NCI-H446 treated with DMSO at 0.1 percent for 48 hours (cell line): ENCODE measurements around the gene PARP3.

Source experiments
- DNase-seq: peaks from one replicate; lab custom pipeline; 2025; lab: John Stamatoyannopoulos, UW

The PARP3 gene

DNA sequence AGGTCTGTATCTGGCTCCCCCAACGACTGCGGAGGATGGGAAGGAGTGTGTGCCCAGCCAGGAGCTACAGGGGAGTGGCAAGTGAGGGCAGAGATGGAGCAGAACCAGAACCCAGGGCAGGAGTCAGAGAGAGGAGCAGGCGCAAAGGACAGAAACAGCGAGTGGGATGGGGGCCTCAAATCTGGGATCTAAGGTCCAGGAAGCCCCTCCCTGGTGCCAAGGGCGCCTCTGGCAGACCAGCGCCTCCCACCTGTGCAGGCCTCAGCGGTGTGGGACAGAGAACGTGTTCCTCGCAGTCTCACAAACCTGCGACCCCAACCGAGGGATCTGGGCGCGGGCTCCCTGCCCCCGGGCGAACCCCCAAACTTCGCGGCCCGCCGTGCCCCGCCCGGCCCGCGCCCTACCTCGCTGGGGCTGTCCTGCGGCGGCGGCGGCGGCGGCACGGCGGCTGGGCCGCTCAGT is 24.8 kb downstream of the PARP3 start:
- DNase-seq = no peak

DNA sequence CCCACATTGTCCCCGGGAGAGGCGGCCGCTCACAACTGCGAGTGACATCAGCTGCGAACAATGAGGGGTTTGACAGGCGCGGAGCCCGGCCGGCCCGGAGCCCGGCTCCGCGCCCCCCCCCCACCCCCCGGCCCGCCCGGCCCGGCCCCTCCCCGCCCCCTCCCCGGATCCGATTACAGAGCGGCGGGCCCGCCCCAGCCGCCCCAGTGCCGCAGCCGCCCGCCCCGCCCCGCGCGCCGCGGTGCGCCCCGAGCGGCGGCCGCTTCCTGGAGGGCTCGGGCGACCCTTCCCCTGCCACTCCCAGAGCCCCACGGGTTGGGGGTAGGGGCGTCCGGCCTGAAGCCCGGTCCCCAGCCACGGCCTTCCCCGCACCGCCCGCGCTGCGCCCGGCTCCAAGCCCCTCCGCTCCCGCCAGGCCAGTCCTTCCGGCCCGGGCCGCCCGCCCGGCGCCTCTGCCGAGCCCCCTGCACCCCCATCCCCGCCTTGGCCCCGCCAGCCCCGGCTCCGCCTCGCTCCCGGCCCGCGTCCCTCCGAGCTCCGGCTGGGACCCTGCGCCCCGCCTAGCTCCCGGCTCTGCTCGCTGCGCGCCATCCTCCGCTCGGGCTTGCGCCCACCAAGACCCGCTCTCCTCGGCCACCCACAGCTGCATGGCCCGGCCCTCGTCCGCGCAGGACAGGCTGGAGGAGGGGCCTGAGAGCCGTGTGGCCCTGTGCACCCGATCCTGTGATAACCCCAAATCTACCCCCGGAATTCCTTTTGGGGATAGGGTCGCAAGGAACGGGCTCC is 25.4 kb downstream of the PARP3 start, which contains the start of gene PCBP4:
Gene PCBP4 (minus strand): TSS at position 71 of the 786 bp plus-strand sequence. CDS start 6,214 bp downstream, outside the sequence.
- DNase-seq = no peak

DNA sequence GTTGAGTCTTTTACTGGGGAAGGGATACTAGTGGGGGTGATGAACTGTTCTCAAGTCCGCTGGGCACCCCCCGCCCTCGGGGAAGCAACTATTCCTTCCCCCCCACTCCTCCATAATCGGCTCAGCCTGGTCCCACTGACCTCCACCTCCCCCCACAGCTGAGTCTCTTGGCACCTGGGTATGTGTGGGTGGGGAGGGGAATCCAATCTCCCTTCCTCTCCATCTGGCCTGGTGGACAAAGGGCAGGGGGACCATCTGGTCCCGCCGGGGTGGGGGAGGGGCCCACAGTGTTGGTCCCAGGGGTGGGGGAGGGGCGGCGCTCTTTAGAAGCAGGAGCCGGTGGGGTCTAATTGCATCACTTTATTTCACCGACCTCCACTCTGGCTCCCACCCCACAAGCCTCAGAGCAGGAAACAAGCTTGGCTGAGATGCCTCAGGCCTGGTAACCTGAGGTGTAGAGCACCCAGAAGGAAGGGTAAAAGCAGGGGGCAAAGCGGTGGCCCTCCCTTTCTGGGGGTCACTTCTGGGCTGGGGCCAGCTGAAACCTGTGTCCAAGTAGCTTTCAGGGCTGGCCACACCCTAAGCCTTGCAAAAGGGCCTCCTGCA is 26.1 kb downstream of the PARP3 start:
- DNase-seq = no peak

DNA sequence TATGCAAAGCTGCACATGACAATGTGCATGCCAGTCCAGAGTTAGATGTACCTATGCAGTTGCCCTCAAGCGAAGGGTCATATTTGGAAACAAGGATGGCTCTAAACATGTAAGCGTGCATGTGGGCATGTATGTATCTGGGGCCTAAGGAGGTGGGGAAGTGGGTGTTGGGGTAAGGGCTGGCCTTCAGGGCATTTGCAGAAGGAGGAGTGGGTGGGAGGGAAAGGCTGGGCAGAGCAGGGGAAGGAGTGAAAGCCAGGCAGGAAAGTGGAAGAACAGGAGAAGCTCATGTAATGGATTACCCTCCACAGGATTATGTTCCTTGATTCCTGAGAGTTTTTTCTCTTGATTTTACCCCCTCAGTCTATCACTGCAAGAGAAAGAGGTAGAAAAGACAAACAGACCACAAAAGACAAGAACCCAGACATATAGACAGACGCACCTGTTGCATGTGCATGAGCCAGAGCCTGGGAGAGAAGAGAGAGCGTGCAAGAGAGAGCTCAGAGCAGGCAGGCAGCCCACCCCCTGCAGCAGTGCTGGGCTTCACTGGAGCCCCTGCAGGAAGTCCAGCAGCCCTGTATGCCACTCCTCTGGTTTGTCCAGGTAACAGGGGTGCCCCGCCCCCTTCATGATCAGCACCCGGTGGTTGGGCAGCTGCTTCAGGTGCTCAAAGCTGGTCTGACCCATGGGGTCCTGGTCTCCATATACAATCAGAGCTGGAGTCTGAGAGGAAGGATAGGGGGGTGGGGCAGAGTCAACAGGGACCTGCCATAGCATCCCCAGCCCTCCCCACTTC is 26.9 kb downstream of the PARP3 start:
- DNase-seq = no peak

DNA sequence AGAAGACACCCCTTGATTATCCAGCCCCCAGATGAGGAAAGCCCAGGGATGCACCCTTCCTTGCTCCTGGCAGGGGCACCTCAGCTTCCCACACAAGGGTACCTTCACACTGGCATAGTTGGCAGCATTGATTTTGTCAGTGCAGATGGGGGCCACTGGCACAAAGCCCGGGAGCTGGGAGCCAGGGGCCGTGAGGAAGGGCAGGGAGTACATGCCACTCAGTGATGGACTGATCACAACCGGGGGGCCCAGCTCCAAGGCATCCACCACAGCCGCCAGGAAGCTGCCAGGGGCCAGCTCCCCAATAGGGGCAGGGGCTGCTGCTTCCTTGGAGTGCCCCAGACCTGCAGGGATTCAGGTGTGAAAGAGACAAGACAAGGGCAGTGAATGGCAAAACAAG is 27.7 kb downstream of the PARP3 start:
- DNase-seq = no peak

DNA sequence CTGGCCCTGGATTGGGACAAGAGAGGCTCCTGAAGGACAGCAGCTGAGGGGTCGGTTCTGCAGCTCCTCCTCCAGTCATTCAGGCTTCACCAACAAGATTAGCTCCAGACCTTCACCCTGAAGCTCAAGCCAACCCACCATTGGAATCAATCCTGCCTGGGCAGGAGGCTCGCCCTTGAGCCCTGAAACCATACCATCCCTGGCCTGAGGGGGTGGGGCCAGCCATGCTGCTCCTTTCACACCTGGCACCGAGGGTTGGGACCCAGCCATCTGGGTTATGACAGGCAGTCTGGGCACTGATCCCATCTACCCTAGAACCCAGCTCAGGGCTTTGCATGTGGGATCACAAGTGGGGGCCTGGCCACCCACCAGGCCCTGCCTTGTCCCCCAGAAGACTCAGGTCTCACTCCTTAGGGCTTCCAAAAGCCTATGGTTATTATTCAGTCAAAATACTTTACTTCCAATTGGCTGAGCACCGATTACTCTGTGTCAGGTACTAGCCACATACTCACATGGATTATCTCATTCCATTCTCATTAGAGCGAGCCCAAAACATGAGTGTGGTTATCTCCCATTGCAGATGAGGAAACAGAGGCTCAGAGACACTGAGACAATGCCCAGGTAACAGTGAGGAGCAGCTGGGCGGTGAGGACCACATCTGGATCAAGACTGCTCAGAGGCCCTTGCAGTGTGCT is 28.6 kb downstream of the PARP3 start:
- DNase-seq = no peak

DNA sequence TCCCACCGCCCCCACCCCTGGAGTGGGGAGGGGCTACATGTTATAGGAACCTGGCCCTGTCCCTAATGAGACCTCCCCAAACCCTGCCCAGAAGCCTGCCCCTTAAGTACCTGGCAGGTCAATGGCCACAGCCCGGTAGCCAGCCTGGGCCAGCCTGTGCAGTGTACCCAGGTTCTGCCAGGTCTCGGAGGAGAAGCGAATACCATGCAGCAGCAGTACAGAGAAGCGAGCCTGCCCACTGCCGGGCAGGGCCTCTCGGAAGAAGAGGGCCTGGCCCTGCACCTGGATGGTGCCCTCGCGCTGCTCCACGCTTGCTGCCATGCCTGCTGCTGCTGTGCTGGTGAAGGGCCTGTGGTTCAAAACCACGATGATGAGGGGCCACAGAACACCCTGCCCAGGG is 29.2 kb downstream of the PARP3 start:
- no peak for DNase-seq

DNA sequence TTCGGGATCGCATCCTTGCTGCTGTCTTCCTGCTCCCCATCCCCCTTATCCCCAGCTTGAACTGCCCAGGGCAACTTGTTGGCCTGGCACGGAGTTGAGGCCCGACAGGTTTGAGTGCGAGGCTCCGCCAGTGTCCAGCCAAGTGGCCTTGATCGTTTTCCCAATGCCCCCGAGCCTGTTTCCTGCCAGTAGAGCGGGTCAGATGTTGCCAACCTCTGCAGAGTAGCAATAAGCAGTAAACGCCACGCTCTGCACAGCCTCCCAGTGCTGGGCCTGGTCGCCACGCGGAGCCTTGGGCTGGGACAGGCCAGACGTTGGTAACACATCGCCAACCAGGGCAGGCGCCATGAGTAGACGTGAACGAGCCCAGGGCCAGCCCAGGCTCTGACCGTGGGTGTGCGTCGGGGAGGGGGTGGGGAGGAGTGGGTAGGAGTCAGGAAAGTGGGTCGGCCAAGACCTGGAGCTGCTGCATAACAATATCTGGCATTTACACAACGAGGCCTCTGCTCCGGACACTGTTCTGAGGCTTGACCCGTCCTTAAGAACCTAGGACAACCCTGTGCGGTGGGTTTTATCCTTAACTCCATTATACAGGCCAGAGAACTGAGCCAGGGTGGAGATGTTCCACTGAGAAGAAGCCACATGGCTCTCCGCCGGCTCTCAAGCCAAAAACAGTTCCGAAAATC is 32.3 kb downstream of the PARP3 start:
- DNase-seq = no peak

DNA sequence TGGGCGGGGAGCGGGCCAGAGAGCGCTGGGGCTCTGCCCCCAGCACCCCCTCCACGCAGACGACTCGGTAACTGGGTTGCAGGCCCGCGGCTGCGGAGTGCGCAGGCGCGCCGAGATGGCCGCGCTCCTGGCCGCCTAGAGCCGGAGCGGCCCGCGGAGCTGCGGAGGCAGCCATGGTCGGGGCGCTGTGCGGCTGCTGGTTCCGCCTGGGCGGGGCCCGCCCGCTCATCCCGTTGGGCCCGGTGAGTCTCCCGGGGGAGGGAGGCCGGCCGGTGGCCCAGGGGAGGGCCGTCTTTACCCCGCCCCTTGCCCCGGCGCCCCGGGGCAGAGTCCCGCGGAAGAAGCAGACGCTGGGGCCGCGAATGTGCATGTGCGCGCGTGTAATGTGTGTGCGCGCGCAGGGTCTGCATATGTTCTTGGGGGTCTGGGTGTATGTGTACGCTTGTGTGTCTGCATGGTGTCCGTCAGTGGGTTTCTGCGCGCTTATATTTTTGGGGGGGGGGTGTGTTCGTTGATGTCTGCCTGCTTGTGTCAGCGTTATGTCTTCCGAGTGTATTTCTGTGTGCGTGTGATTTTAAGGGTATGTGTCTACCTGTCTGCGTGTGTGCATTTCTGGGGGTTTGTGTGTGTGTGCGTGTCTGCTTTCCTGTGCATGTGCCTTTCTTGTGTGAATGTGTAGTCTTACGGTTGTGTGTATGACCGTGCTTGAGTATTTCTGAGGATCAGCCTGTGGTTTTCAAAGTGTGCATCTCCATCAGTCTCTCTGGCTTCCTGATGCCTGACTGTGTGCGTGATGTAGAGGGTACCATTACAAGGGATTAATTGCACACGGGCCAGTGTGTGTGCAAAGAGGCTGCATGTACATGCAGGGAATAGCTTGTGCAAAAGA is 33.0 kb downstream of the PARP3 start, which contains the start of gene ABHD14A:
Gene ABHD14A (plus strand): TSS at position 102 of the 889 bp plus-strand sequence. CDS start 72 bp downstream, at position 174.
- peak; percentile 11 for DNase-seq

DNA sequence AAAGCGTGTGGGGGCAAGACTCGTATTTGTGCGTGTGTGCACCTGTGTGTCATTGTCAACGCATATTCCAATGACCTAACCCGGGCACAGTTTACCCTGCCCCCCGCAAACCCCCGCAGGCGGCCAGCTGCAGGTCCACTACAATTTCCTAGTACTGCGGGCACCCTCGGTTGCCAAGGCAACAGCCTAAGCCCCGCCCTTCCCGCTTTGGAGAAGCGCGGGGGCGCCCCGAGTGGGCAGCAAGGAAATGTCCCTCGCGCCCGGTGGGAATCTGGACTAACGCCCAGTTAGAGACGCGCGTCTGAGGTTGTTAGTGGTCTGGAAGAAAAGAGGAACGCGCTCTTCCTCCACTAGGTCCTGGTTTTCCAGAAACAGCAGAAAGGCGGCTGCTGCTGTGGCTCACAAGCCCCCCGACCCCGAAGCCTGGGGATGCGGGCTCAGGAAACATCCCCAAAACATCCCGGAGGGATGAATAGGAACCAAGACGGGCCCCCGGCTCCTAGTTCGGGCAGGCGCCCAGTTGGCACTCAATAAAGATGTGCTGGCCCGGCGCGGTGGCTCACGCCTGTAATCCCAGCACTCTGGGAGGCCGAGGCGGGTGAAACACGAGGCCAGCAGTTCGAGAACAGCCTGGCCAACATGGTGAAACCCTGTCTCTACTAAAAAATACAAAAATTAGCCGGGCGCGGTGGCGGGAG is 33.8 kb downstream of the PARP3 start:
- DNase-seq = no peak

DNA sequence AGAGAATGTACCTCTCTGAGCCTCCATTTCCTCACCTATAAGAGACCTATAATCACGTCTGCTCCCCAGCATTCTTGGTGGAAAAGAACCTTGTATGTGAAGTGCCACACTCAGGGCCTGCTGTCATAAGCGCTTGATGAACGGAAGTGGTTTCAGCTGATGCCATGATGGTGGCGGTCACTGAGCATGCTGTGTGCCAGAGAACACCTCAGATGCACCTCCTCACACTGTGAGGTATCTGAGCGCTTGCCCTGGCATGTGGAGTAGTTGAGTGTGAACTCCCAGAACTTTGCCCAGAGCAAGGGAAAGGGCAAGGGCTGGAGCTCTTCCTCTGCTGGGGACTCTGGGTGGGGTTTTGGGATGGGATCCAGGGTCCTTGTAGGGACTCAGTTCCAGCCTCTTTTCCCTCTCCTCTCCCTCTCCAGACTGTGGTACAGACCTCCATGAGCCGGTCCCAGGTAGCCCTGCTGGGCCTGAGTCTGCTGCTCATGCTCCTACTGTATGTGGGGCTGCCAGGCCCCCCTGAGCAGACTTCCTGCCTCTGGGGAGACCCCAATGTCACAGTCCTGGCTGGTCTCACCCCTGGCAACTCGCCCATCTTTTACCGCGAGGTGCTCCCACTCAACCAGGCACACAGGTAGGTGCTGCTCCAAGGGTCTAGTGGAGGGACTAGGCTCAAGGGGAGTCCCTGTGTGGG is 35.4 kb downstream of the PARP3 start:
- no peak for DNase-seq

DNA sequence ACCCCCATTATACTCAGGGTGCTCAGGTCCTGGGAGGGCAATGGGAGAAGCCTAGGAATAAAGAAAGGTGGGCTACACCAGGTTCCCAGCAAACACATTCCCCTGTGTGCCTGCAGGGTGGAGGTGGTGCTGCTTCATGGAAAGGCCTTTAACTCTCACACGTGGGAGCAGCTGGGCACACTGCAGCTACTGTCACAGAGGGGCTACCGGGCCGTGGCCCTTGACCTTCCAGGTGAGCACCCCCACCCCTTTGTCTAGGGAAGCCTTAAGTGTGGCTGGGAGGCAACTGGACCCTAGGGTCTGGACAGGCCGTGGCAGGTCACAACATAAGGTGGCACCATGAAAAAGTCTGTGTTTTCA is 36.0 kb downstream of the PARP3 start:
- DNase-seq = no peak

DNA sequence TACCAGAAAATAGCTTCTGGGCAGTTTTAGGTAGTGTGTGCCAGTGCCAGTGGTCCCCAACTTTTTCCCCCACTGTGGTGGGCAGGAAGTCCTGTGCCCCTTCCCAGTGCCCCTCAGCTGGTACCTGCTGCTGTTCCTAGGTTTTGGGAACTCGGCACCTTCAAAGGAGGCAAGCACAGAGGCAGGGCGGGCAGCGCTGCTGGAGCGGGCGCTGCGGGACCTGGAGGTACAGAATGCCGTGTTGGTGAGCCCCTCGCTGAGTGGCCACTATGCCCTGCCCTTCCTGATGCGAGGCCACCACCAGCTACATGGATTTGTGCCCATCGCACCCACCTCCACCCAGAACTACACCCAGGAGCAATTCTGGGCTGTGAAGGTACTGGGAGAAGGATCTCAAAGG is 38.1 kb downstream of the PARP3 start:
- DNase-seq = no peak

DNA sequence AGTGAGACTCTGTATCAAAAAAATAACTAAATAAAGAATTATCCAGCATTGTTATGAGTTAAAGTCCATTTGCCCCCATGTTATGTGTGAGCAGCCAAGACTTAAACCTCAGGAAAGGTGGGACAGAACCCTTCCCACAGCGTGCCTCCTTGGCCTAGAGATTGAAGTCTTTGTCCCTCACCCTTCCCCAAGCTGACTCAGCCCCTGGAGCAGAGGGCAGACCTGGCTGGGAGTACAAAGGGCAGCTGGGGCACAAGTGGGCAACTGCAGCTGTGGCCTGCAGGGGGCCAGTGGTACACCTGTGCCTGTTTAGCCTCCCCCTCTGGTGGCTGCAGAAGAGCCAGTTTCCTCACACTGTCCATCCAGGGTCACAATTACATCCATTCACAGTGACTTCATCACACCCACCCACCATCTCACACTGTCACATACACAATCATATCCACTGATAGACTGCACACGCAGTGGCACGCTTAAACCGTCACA is 40.2 kb downstream of the PARP3 start:
- DNase-seq = no peak

DNA sequence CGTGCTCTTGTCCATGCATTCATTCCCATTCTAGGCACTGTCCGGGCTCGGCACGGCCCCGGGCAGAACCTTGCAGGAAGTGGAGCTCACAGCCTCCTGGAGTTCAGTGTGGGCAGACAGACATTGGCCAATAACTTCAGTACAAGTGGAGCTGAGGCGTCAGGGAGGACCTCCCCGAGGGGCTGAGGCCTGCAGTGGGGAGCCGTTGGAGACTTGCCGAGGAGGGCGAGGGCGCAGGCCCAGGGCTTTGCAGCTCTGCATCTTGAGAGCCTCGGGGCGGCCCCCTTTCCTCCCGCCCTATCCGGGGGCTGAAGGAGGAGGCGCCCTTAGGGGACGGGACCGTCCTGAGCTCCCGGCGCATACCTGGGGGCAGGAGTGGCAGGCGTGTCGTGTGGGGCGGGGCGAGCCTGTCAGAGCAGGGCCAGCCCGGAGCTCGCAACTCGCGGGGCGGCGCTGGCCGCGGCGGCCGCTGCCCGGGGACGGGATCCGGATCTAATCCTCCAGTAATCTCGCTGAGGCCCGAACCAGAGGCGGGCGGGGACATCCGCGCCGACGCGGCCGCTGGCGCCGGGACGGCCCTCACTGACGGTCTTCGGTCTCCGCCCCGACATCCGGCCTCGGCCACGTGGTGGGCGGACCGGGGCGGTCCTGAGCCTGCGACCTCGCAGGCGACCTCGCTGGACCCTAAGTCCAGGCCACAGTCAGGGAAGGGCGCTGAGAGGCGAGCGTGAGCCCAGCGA is 40.8 kb downstream of the PARP3 start, which contains the start of gene ACY1:
Gene ACY1 (plus strand): TSS at position 698 of the 740 bp plus-strand sequence. CDS start 530 bp downstream, outside the sequence.
- no peak for DNase-seq

DNA sequence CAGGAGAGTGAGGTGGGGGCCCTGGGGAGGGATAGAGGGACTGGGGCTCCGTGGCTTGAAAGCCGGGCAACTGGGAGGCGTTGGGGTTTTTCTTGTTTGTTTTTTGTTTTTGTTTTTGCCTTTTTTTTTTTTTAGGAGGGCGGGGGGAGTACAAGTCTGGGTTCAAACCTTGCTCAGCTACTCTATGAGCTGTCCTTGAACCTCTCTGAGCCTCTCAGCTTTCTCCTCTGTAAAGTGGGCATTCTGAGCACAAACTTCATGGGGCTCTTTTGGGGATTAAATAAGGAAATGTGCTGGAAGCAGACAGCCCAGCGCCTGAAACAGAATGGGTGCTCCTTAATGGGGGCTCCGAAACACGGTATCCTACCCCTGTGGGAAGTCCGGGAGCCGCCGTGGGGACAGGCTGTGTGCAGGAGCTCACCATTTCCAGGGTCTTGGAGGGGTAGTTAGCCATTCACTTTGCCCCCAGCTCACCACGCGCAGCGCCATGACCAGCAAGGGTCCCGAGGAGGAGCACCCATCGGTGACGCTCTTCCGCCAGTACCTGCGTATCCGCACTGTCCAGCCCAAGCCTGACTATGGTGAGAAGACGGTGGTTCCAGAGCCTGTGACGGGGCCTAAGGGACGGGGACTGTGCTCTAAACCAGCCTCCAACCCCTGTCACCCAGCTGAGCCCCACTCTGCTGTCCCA is 41.6 kb downstream of the PARP3 start:
- DNase-seq = no peak

DNA sequence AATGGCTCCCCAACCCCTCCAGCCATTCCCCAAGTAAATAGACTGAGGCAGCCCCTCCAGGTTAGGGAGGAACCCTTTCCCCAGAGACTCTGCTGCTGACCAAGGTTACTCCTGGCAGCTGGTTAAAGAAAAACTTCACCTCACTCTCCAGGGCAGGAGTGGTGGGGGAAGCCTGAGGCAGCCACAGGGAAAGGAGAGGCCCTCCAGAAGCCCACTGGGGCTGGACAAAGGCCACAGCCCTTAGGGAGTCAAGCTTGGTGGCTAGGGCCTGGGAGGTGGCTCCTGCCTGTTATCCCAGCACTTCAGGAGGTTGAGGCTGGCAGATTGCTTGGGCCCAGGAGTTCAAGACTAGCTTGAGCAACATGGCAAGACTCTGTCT is 42.1 kb downstream of the PARP3 start:
- DNase-seq = no peak

DNA sequence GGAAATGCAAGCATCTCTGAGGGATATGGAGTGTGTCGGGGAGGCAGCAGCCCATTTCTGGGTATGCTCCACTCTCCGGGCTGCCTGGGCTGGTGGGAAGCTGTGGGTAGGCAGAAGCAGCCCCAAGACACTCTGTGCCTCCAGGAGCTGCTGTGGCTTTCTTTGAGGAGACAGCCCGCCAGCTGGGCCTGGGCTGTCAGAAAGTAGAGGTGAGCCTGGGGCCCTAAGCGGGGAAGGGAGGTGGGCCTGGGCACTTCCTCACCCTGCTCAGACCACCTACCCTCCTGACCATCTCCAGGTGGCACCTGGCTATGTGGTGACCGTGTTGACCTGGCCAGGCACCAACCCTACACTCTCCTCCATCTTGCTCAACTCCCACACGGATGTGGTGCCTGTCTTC is 42.9 kb downstream of the PARP3 start:
- DNase-seq = no peak
